GM19043 (cell line): ENCODE data around the gene SH2D7.

ENCODE experiments used
- ATAC-seq: cut with Tn5 transposase; IDR thresholded peaks from one replicate; pipeline ENCODE4 v1.9.1; 2021; ENCODE audit warnings: low read depth; ENCODE audit not compliant: unreplicated experiment

Gene SH2D7

GRCh38 chr15:78092261-78093041 is at the start of gene SH2D7:
Gene SH2D7, plus strand, starts transcription at chr15:78092561. Its CDS starts 24 bp downstream, at chr15:78092585.
- no peak for ATAC-seq

- no peak for ATAC-seq
Observed at GRCh38 chr15:78044407-78045155, 47.8 kb upstream of the SH2D7 start.

- no peak for ATAC-seq
Observed at GRCh38 chr15:78045189-78045588, 47.2 kb upstream of the SH2D7 start.

GRCh38 chr15:78046796-78047341 is 45.5 kb upstream of the SH2D7 start:
- no peak for ATAC-seq

- no peak for ATAC-seq
Observed at GRCh38 chr15:78047761-78048627, 44.4 kb upstream of the SH2D7 start.

- ATAC-seq = no peak
Observed at GRCh38 chr15:78048628-78048920, 43.8 kb upstream of the SH2D7 start.

GRCh38 chr15:78049691-78050440 is 42.5 kb upstream of the SH2D7 start:
- peak; percentile 82 for ATAC-seq

GRCh38 chr15:78050441-78050809 is 41.9 kb upstream of the SH2D7 start:
- peak; percentile 23 for ATAC-seq

GRCh38 chr15:78050826-78051225 is 41.5 kb upstream of the SH2D7 start:
- ATAC-seq = no peak

- ATAC-seq = no peak
Observed at GRCh38 chr15:78051596-78051995, 40.8 kb upstream of the SH2D7 start.

- no peak for ATAC-seq
Observed at GRCh38 chr15:78052001-78052401, 40.4 kb upstream of the SH2D7 start.

GRCh38 chr15:78052545-78052944 is 39.8 kb upstream of the SH2D7 start:
- no peak for ATAC-seq

GRCh38 chr15:78054518-78054917 is 37.8 kb upstream of the SH2D7 start:
- ATAC-seq = no peak

GRCh38 chr15:78054966-78055365 is 37.4 kb upstream of the SH2D7 start:
- no peak for ATAC-seq

- ATAC-seq = no peak
Observed at GRCh38 chr15:78055919-78056713, 36.2 kb upstream of the SH2D7 start.

GRCh38 chr15:78056714-78057269 is 35.6 kb upstream of the SH2D7 start:
- no peak for ATAC-seq

GRCh38 chr15:78057803-78058202 is 34.6 kb upstream of the SH2D7 start:
- ATAC-seq = no peak

GRCh38 chr15:78058401-78058935 is 33.9 kb upstream of the SH2D7 start:
- ATAC-seq = no peak
